ENCODE measurements around the gene TRPM2. TPM values are rescaled to one million over a fixed set of nuclear protein-coding genes. Genes with fewer than 3 reads are reported as not detected.

TRPM2 gene
- total RNA-seq, 1 experiment from 2014 or later: 28.1 TPM

DNA sequence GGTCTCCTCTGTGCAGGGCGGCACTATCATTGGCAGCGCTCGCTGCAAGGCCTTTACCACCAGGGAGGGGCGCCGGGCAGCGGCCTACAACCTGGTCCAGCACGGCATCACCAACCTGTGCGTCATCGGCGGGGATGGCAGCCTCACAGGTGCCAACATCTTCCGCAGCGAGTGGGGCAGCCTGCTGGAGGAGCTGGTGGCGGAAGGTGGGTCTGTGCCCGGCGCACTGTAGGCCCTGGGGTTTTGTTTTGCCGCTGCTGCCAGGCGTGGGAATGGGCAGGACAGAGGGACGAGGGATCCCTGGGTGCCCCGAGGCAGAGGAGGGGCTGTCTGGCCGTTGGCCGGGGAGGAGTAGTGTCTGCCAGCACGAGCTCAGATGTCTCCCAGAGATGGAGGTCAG lies 41.3 kb upstream of the TRPM2 start:
- DNase-seq (ENCODE audit: low read depth, low spot score) (no peak), ATAC-seq (no peak)
- Histone ChIP-seq H3K4me3 (replicated peaks in 1 of 2; ENCODE audit: low read depth in 1 of 2, low read length in 2 of 2) (no peak overlapping the region), H2AFZ (ENCODE audit: low read depth, low read length, poor library complexity, severe bottlenecking) (no peak overlapping the region), H3K27ac (ENCODE audit: low read depth, low read length) (no peak overlapping the region), H3K9ac (ENCODE audit: low read length) (no peak overlapping the region), H3K9me2 (ENCODE audit: insufficient read depth) (no peaks in the 10 kb centered on the region), H4K20me1 (ENCODE audit: insufficient read depth) (no peaks in the 10 kb centered on the region), H3K36me3 (ENCODE audit: control insufficient read depth in 1 of 2, insufficient read depth in 2 of 2, low read length in 2 of 2) (peaks cover 7 to 19% of the 10 kb centered on the region in 2 experiments; a peak in 3 of 4 replicates), H3K9me3 (ENCODE audit: control insufficient read depth in 1 of 2, insufficient read depth in 1 of 2, low read depth in 1 of 2, low read length in 2 of 2) (no peaks in the 10 kb centered on the region), H3K4me2 (ENCODE audit: low read length) (no peak overlapping the region), H3K27me3 (ENCODE audit: insufficient read depth, low read length) (no peaks in the 10 kb centered on the region), H3K79me2 (ENCODE audit: insufficient read depth, low read length) (no peaks in the 10 kb centered on the region), H3K4me1 (ENCODE audit: control insufficient read depth in 1 of 2, insufficient read depth in 2 of 2, low read length in 2 of 2) (no peaks in the 10 kb centered on the region)
- intact Hi-C loops (cut with micrococcal nuclease): no loop called here
- TF ChIP-seq JUND (IDR thresholded peaks at IDR 0.05): no peak
- TF ChIP-seq, protein P1, sequence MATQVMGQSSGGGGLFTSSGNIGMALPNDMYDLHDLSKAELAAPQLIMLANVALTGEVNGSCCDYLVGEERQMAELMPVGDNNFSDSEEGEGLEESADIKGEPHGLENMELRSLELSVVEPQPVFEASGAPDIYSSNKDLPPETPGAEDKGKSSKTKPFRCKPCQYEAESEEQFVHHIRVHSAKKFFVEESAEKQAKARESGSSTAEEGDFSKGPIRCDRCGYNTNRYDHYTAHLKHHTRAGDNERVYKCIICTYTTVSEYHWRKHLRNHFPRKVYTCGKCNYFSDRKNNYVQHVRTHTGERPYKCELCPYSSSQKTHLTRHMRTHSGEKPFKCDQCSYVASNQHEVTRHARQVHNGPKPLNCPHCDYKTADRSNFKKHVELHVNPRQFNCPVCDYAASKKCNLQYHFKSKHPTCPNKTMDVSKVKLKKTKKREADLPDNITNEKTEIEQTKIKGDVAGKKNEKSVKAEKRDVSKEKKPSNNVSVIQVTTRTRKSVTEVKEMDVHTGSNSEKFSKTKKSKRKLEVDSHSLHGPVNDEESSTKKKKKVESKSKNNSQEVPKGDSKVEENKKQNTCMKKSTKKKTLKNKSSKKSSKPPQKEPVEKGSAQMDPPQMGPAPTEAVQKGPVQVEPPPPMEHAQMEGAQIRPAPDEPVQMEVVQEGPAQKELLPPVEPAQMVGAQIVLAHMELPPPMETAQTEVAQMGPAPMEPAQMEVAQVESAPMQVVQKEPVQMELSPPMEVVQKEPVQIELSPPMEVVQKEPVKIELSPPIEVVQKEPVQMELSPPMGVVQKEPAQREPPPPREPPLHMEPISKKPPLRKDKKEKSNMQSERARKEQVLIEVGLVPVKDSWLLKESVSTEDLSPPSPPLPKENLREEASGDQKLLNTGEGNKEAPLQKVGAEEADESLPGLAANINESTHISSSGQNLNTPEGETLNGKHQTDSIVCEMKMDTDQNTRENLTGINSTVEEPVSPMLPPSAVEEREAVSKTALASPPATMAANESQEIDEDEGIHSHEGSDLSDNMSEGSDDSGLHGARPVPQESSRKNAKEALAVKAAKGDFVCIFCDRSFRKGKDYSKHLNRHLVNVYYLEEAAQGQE (IDR thresholded peaks at IDR 0.05; ENCODE audit: low read depth): no peak
- no peak for TF ChIP-seq TCF7L2 (IDR thresholded peaks at IDR 0.05; ENCODE audit: borderline replicate concordance, extremely low read depth, insufficient read depth, insufficient read length)
- no TSS peak for BruUV-seq (replicated peaks)
- ChIA-PET RAD21 (ENCODE audit: low non-redundant PET in 1 of 2, low total read pairs in 2 of 2, uncharacterized antibody in 2 of 2, unreplicated experiment in 2 of 2) (no interaction called here), CTCF (no interaction called here), POLR2A (no interaction called here)

DNA sequence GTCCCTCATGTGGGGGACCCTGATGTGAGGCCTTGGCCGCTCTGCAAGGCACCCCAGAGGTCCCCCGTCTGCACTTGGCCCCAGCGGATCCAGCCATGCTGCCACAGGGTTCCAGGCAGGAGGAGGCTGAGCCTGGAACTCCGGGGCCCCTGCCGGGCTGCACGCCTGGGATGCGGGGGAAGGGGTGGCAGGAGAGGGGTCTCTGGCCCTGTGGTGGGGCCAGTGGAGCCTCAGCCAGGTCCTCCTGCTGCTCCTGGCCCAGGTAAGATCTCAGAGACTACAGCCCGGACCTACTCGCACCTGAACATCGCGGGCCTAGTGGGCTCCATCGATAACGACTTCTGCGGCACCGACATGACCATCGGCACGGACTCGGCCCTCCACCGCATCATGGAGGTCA lies 40.7 kb upstream of the TRPM2 start:
- H2AFZ ChIP-seq (ENCODE audit: low read depth, low read length, poor library complexity, severe bottlenecking): no peak overlapping the region
- no peaks in the 10 kb centered on the region for H4K20me1 ChIP-seq (ENCODE audit: insufficient read depth)
- no peak overlapping the region for H3K9ac ChIP-seq (ENCODE audit: low read length)
- CTCF ChIA-PET: no interaction called here
- no peaks in the 10 kb centered on the region for H3K9me2 ChIP-seq (ENCODE audit: insufficient read depth)
- DNase-seq (ENCODE audit: low read depth, low spot score): no peak
- ATAC-seq: no peak
- TF ChIP-seq SIN3A (IDR thresholded peaks at IDR 0.05; ENCODE audit: low read depth) (no peak), CEBPB (IDR thresholded peaks at IDR 0.05; ENCODE audit: low read depth) (no peak), ZFX (IDR thresholded peaks at IDR 0.05) (no peak), CBX3 (IDR thresholded peaks at IDR 0.05; ENCODE audit: low read depth) (no peak), POLR2AphosphoS5 (IDR thresholded peaks at IDR 0.05; ENCODE audit: low read depth, low read length) (no peak), FOSL1 (IDR thresholded peaks at IDR 0.05; ENCODE audit: low read depth) (no peak), JUND (IDR thresholded peaks at IDR 0.05) (no peak), EZH2phosphoT487 (IDR thresholded peaks at IDR 0.05; ENCODE audit: borderline replicate concordance) (no peak), EZH2 (IDR thresholded peaks at IDR 0.05) (no peak)
- TF ChIP-seq, protein P2, sequence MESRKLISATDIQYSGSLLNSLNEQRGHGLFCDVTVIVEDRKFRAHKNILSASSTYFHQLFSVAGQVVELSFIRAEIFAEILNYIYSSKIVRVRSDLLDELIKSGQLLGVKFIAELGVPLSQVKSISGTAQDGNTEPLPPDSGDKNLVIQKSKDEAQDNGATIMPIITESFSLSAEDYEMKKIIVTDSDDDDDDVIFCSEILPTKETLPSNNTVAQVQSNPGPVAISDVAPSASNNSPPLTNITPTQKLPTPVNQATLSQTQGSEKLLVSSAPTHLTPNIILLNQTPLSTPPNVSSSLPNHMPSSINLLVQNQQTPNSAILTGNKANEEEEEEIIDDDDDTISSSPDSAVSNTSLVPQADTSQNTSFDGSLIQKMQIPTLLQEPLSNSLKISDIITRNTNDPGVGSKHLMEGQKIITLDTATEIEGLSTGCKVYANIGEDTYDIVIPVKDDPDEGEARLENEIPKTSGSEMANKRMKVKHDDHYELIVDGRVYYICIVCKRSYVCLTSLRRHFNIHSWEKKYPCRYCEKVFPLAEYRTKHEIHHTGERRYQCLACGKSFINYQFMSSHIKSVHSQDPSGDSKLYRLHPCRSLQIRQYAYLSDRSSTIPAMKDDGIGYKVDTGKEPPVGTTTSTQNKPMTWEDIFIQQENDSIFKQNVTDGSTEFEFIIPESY (IDR thresholded peaks at IDR 0.05; ENCODE audit: extremely low read depth, insufficient replicate concordance, low read length): no peak
- TF ChIP-seq, protein P3, sequence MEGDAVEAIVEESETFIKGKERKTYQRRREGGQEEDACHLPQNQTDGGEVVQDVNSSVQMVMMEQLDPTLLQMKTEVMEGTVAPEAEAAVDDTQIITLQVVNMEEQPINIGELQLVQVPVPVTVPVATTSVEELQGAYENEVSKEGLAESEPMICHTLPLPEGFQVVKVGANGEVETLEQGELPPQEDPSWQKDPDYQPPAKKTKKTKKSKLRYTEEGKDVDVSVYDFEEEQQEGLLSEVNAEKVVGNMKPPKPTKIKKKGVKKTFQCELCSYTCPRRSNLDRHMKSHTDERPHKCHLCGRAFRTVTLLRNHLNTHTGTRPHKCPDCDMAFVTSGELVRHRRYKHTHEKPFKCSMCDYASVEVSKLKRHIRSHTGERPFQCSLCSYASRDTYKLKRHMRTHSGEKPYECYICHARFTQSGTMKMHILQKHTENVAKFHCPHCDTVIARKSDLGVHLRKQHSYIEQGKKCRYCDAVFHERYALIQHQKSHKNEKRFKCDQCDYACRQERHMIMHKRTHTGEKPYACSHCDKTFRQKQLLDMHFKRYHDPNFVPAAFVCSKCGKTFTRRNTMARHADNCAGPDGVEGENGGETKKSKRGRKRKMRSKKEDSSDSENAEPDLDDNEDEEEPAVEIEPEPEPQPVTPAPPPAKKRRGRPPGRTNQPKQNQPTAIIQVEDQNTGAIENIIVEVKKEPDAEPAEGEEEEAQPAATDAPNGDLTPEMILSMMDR (IDR thresholded peaks at IDR 0.05 in 2 of 3, conservative IDR thresholded peaks at IDR 0.05 in 1 of 3; ENCODE audit: borderline replicate concordance in 1 of 3, insufficient read depth in 1 of 3, low read depth in 2 of 3, low read length in 2 of 3): no peak
- H3K4me2 ChIP-seq (ENCODE audit: low read length): no peak overlapping the region
- intact Hi-C loops (cut with micrococcal nuclease): no loop called here
- POLR2A ChIA-PET: no interaction called here
- H3K36me3 ChIP-seq (ENCODE audit: control insufficient read depth in 1 of 2, insufficient read depth in 2 of 2, low read length in 2 of 2): peaks cover 7 to 22% of the 10 kb centered on the region in 2 experiments; a peak in 3 of 4 replicates
- no peaks in the 10 kb centered on the region for H3K27me3 ChIP-seq (ENCODE audit: insufficient read depth, low read length)
- H3K4me1 ChIP-seq (ENCODE audit: control insufficient read depth in 1 of 2, insufficient read depth in 2 of 2, low read length in 2 of 2): no peaks in the 10 kb centered on the region
- H3K9me3 ChIP-seq (ENCODE audit: control insufficient read depth in 1 of 2, insufficient read depth in 1 of 2, low read depth in 1 of 2, low read length in 2 of 2): no peaks in the 10 kb centered on the region
- no TSS peak for BruUV-seq (replicated peaks)
- H3K27ac ChIP-seq (ENCODE audit: low read depth, low read length): no peak overlapping the region
- no peak overlapping the region for H3K4me3 ChIP-seq (replicated peaks in 1 of 2; ENCODE audit: low read depth in 1 of 2, low read length in 2 of 2)
- no peaks in the 10 kb centered on the region for H3K79me2 ChIP-seq (ENCODE audit: insufficient read depth, low read length)
- RAD21 ChIA-PET (ENCODE audit: low non-redundant PET in 1 of 2, low total read pairs in 2 of 2, uncharacterized antibody in 2 of 2, unreplicated experiment in 2 of 2): no interaction called here
